Uterus (tissue), 2 donors: ENCODE results near the gene SMPD4.
"Not testable (repeated sequence)": the region's sequence is repeated elsewhere in the genome, so short reads cannot be mapped to it uniquely, and the experiment has no call there.

Experiments used
- POLR2A ChIP-seq, 2 donors: fragments of 450-650 bp; IDR thresholded peaks; one replicate each; pipeline ENCODE4 v1.6.1; 2016; ENCODE audit warnings: antibody characterized with exemption in 2 of 2, mild to moderate bottlenecking in 1 of 2, moderate library complexity in 1 of 2
- TF ChIP-seq, protein P1 (sequence below), 4 experiments: fragments of 200-600 bp in 2 of 4; fragments of 450-650 bp in 2 of 4; sonication (generic) in 2 of 4; IDR thresholded peaks; one replicate each; pipeline ENCODE4 v1.5.1; 2016 to 2019; ENCODE audit warnings: antibody characterized with exemption in 4 of 4, mild to moderate bottlenecking in 2 of 4, moderate library complexity in 1 of 4

DNA sequence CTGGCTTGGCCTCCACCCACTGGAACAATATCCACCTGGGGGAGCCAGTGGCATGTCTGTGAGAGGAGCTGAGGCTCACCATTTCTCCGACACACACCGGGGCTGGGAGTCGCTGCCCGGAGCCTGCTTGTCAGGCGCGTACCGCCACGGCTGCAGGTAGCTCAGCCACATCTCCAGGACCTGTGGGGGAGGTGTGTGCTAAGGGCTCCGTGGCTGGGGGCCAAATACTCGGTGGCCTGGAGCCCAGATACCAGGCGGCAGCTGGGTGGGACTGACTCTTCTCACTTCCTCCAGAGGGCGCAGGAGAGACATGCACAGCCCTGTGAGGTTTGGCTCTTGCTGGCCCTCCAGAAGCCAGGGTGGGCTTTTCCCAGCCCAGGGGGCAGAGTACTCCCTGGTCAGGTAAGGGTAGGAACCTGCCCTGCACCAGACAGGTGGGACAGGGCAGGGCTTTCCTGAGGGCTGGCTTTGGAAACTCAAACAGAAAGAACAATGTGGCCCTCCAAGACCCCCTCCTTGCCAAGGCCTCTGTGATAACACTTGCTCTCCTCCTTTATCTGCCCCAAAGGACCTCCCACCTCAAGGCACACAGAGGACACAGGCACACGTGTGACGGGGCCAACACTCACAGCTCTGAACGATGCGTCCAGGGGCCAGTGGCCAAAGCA lies 25.3 kb downstream of the SMPD4 start:
- not testable (repeated sequence) for TF ChIP-seq POLR2A (IDR thresholded peaks at IDR 0.05)
- TF ChIP-seq, protein P1, sequence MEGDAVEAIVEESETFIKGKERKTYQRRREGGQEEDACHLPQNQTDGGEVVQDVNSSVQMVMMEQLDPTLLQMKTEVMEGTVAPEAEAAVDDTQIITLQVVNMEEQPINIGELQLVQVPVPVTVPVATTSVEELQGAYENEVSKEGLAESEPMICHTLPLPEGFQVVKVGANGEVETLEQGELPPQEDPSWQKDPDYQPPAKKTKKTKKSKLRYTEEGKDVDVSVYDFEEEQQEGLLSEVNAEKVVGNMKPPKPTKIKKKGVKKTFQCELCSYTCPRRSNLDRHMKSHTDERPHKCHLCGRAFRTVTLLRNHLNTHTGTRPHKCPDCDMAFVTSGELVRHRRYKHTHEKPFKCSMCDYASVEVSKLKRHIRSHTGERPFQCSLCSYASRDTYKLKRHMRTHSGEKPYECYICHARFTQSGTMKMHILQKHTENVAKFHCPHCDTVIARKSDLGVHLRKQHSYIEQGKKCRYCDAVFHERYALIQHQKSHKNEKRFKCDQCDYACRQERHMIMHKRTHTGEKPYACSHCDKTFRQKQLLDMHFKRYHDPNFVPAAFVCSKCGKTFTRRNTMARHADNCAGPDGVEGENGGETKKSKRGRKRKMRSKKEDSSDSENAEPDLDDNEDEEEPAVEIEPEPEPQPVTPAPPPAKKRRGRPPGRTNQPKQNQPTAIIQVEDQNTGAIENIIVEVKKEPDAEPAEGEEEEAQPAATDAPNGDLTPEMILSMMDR (IDR thresholded peaks at IDR 0.05): peak in 3 of 4 experiments; percentile 13 to 53 (median 45)
